K562 (cell line): ENCODE results near the gene LSP1.

ENCODE experiments used
- E2F1 ChIP-seq: sonication (generic); formaldehyde crosslinking; IDR thresholded peaks from 2 replicates; pipeline ENCODE4 v1.8.1; 2023; ENCODE audit warnings: mild to moderate bottlenecking, missing genetic modification reagents, moderate library complexity
- ESRRA ChIP-seq: fragments of 450-650 bp; IDR thresholded peaks from 2 replicates; pipeline ENCODE4 v1.6.1; 2014; ENCODE audit warnings: low read depth, mild to moderate bottlenecking, moderate library complexity, borderline replicate concordance
- FOXK1 ChIP-seq: sonication (generic); formaldehyde crosslinking; IDR thresholded peaks from 2 replicates; pipeline ENCODE4 v1.8.0; 2022; ENCODE audit warnings: missing genetic modification reagents, mild to moderate bottlenecking, borderline replicate concordance
- HOMEZ ChIP-seq: fragments of 250-450 bp; sonication (Bioruptor Pico); IDR thresholded peaks from 2 replicates; pipeline ENCODE4 v1.4.0; 2020; ENCODE audit warnings: mild to moderate bottlenecking, moderate library complexity
- JUN ChIP-seq, 2 experiments: sonication (generic) in 1 of 2; formaldehyde crosslinking in 1 of 2; IDR thresholded peaks; 2 replicates each; pipeline versions ENCODE4 v1.6.1 to v1.8.0; 2012 to 2022; ENCODE audit warnings: borderline replicate concordance in 2 of 2, mild to moderate bottlenecking in 2 of 2, improper control_type of control experiment in 1 of 2, low read depth in 1 of 2, low read length in 1 of 2, missing genetic modification reagents in 1 of 2
- SREBF1 ChIP-seq: fragments of 150-350 bp; IDR thresholded peaks from 2 replicates; pipeline ENCODE4 v1.6.1; 2014; ENCODE audit warnings: antibody characterized with exemption, low read depth, low read length, borderline replicate concordance
- ZZZ3 ChIP-seq: fragments of 450-650 bp; IDR thresholded peaks from 2 replicates; pipeline ENCODE4 v1.6.1; 2016; ENCODE audit warnings: antibody characterized with exemption, mild to moderate bottlenecking, moderate library complexity

GRCh38 chr11:1890856-1891830 is 38.3 kb downstream of the LSP1 start:
- TF ChIP-seq FOXK1 (CRISPR knock-in tag) = no peak
- no peak for TF ChIP-seq E2F1 (CRISPR knock-in tag)
- no peak for TF ChIP-seq HOMEZ (CRISPR knock-in tag)
- TF ChIP-seq JUN (IDR thresholded peaks at IDR 0.05; ENCODE audit: borderline replicate concordance, low read depth, low read length) = no peak
- no peak for TF ChIP-seq JUN (CRISPR knock-in tag; IDR thresholded peaks at IDR 0.05; ENCODE audit: borderline replicate concordance)
- TF ChIP-seq SREBF1 = no peak
- TF ChIP-seq ESRRA = no peak
- TF ChIP-seq ZZZ3 = no peak
